Measurements from ENCODE around the gene MTO1. TPM values are rescaled to one million over a fixed set of nuclear protein-coding genes. Genes with fewer than 3 reads are reported as not detected.

Gene MTO1
- total RNA-seq, 1 experiment from 2014 or later = 32.4 TPM

DNA sequence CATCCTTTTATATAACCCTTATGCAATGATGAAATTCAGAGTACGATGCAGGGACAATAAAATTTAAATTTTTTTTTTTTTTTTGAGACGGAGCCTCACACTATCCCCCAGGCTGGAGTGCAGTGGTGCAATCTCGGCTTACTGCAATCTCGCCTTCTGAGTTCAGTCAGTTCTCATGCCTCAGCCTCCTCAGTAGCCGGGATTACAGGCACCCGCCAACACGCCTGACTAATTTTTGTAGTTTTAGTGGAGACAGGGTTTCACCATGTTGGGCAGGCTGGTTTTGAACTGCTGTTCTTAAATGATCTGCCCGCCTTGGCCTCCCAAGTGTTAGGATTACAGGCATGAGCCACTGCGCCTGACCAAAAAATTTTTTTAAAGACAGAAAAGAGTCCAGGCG is 15.2 kb downstream of the MTO1 start (continued):
- TF ChIP-seq, protein P1, sequence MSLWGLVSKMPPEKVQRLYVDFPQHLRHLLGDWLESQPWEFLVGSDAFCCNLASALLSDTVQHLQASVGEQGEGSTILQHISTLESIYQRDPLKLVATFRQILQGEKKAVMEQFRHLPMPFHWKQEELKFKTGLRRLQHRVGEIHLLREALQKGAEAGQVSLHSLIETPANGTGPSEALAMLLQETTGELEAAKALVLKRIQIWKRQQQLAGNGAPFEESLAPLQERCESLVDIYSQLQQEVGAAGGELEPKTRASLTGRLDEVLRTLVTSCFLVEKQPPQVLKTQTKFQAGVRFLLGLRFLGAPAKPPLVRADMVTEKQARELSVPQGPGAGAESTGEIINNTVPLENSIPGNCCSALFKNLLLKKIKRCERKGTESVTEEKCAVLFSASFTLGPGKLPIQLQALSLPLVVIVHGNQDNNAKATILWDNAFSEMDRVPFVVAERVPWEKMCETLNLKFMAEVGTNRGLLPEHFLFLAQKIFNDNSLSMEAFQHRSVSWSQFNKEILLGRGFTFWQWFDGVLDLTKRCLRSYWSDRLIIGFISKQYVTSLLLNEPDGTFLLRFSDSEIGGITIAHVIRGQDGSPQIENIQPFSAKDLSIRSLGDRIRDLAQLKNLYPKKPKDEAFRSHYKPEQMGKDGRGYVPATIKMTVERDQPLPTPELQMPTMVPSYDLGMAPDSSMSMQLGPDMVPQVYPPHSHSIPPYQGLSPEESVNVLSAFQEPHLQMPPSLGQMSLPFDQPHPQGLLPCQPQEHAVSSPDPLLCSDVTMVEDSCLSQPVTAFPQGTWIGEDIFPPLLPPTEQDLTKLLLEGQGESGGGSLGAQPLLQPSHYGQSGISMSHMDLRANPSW (CRISPR knock-in tag; conservative IDR thresholded peaks at IDR 0.05; ENCODE audit: low read depth) = no peak
- TF ChIP-seq MXD4 (CRISPR knock-in tag; IDR thresholded peaks at IDR 0.05; ENCODE audit: borderline replicate concordance) = no peak
- TF ChIP-seq, protein P2, sequence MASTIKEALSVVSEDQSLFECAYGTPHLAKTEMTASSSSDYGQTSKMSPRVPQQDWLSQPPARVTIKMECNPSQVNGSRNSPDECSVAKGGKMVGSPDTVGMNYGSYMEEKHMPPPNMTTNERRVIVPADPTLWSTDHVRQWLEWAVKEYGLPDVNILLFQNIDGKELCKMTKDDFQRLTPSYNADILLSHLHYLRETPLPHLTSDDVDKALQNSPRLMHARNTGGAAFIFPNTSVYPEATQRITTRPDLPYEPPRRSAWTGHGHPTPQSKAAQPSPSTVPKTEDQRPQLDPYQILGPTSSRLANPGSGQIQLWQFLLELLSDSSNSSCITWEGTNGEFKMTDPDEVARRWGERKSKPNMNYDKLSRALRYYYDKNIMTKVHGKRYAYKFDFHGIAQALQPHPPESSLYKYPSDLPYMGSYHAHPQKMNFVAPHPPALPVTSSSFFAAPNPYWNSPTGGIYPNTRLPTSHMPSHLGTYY (CRISPR knock-in tag; IDR thresholded peaks at IDR 0.05) = no peak
- TF ChIP-seq, protein P3, sequence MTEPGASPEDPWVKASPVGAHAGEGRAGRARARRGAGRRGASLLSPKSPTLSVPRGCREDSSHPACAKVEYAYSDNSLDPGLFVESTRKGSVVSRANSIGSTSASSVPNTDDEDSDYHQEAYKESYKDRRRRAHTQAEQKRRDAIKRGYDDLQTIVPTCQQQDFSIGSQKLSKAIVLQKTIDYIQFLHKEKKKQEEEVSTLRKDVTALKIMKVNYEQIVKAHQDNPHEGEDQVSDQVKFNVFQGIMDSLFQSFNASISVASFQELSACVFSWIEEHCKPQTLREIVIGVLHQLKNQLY (CRISPR knock-in tag; IDR thresholded peaks at IDR 0.05) = no peak
- TF ChIP-seq, protein P4, sequence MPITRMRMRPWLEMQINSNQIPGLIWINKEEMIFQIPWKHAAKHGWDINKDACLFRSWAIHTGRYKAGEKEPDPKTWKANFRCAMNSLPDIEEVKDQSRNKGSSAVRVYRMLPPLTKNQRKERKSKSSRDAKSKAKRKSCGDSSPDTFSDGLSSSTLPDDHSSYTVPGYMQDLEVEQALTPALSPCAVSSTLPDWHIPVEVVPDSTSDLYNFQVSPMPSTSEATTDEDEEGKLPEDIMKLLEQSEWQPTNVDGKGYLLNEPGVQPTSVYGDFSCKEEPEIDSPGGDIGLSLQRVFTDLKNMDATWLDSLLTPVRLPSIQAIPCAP (CRISPR knock-in tag; IDR thresholded peaks at IDR 0.05) = no peak

DNA sequence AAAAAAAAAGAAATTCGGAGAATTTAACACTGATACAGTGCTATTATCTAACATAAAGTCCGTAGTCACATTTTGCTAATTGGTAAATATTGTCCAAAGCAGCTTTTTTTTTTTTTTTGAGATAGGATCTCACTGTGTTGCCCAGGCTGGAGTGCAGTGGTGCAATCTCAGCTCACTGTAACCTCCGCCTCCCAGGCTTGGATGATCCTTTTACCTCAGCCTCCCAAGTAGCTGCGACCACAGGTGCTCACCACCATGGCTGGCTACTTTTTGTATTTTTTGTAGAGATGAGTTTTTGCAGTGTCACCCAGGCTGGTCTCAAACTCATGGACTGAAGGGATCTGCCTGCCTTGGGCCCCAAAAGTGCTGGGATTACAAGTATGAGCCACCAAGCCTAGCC is 15.9 kb downstream of the MTO1 start:
- CTCF ChIA-PET = no interaction called here
- H3K4me1 Mint-ChIP-seq = no peaks in the 10 kb centered on the region
- POLR2A ChIA-PET = no interaction called here

More for the DNA sequence above, 15.9 kb downstream of the MTO1 start:
- Mint-ChIP-seq H3K9me3 (no peaks in the 10 kb centered on the region), H3K4me3 (no peak overlapping the region), H3K27me3 (ENCODE audit: low read depth) (no peaks in the 10 kb centered on the region), H3K36me3 (peaks cover 45% of the 10 kb centered on the region), H3K27ac (no peak overlapping the region)
- TF ChIP-seq, protein P5, sequence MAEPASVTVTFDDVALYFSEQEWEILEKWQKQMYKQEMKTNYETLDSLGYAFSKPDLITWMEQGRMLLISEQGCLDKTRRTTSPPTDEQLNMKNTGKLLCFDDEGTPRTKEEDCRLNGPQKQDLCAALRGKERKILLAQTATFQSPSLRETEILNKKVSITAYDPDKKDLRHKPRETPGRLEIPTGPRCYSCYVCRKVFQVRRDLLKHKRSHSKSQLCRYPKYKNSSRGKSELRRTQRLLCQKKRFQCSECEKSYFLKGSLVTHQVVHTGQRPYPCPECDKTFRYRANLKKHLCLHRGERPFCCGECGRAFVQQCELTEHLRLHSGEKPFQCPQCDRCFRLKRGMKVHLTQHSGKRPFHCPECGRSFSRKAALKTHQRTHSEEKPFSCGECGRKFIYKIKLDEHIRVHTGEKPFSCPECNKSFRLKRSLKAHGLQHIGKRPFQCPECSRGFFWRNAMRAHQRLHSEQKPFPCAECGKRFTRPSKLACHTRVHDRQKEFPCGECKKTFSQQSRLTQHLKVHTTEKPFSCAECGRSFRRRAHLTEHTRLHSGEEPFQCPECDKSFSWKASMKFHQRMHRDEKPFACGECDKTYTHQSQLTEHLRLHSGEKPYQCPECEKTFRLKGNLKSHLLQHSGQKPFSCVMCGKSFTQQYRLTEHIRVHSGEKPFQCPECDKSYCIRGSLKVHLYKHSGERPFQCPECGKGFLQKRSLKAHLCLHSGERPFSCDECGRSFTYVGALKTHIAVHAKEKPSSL (CRISPR knock-in tag; conservative IDR thresholded peaks at IDR 0.05) = no peak
- TF ChIP-seq, protein P6, sequence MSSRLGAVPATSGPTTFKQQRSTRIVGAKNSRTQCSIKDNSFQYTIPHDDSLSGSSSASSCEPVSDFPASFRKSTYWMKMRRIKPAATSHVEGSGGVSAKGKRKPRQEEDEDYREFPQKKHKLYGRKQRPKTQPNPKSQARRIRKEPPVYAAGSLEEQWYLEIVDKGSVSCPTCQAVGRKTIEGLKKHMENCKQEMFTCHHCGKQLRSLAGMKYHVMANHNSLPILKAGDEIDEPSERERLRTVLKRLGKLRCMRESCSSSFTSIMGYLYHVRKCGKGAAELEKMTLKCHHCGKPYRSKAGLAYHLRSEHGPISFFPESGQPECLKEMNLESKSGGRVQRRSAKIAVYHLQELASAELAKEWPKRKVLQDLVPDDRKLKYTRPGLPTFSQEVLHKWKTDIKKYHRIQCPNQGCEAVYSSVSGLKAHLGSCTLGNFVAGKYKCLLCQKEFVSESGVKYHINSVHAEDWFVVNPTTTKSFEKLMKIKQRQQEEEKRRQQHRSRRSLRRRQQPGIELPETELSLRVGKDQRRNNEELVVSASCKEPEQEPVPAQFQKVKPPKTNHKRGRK (CRISPR knock-in tag; IDR thresholded peaks at IDR 0.05; ENCODE audit: borderline replicate concordance) = no peak
- TF ChIP-seq ETV6 (CRISPR knock-in tag; IDR thresholded peaks at IDR 0.05) = no peak
- TF ChIP-seq NFATC4 (CRISPR knock-in tag; IDR thresholded peaks at IDR 0.05) = no peak
- TF ChIP-seq HMGA2 (CRISPR knock-in tag; IDR thresholded peaks at IDR 0.05) = no peak
- TF ChIP-seq, protein P7, sequence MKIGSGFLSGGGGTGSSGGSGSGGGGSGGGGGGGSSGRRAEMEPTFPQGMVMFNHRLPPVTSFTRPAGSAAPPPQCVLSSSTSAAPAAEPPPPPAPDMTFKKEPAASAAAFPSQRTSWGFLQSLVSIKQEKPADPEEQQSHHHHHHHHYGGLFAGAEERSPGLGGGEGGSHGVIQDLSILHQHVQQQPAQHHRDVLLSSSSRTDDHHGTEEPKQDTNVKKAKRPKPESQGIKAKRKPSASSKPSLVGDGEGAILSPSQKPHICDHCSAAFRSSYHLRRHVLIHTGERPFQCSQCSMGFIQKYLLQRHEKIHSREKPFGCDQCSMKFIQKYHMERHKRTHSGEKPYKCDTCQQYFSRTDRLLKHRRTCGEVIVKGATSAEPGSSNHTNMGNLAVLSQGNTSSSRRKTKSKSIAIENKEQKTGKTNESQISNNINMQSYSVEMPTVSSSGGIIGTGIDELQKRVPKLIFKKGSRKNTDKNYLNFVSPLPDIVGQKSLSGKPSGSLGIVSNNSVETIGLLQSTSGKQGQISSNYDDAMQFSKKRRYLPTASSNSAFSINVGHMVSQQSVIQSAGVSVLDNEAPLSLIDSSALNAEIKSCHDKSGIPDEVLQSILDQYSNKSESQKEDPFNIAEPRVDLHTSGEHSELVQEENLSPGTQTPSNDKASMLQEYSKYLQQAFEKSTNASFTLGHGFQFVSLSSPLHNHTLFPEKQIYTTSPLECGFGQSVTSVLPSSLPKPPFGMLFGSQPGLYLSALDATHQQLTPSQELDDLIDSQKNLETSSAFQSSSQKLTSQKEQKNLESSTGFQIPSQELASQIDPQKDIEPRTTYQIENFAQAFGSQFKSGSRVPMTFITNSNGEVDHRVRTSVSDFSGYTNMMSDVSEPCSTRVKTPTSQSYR (CRISPR knock-in tag; IDR thresholded peaks at IDR 0.05) = no peak
- no peak for TF ChIP-seq IRF2 (CRISPR knock-in tag; IDR thresholded peaks at IDR 0.05; ENCODE audit: borderline replicate concordance, low read depth)
- TF ChIP-seq OVOL2 (CRISPR knock-in tag; IDR thresholded peaks at IDR 0.05; ENCODE audit: borderline replicate concordance) = no peak
- DNase-seq (ENCODE audit: low spot score) = no peak
- ATAC-seq = no peak

Measured in WTC11 (cell line).